Parathyroid adenoma (tissue), 2 donors: Measurements from ENCODE around the gene DDX41.

ENCODE experiments used
- H2AFZ ChIP-seq: fragments of 300-600 bp; sonication (generic); one replicate; pipeline ENCODE4 v1.7.0; 2017; ENCODE audit warnings: antibody characterized with exemption, mild to moderate bottlenecking
- H3K27ac ChIP-seq: fragments of 300-600 bp; sonication (generic); one replicate; pipeline ENCODE4 v1.7.0; 2017
- H3K27me3 ChIP-seq: fragments of 300-600 bp; sonication (generic); one replicate; pipeline ENCODE4 v1.7.0; 2017; ENCODE audit warnings: low read length; ENCODE audit not compliant: control insufficient read depth, insufficient read depth
- H3K36me3 ChIP-seq: fragments of 300-600 bp; sonication (generic); one replicate; pipeline ENCODE4 v1.7.0; 2017; ENCODE audit warnings: low read length; ENCODE audit not compliant: control insufficient read depth, insufficient read depth
- H3K4me1 ChIP-seq: fragments of 300-600 bp; sonication (generic); one replicate; pipeline ENCODE4 v1.7.0; 2017; ENCODE audit warnings: control low read depth
- H3K4me2 ChIP-seq: fragments of 300-600 bp; sonication (generic); one replicate; pipeline ENCODE4 v1.7.0; 2017; ENCODE audit warnings: low read length
- H3K4me3 ChIP-seq: fragments of 300-600 bp; sonication (generic); one replicate; pipeline ENCODE4 v1.7.0; 2017; ENCODE audit warnings: low read depth, low read length
- H3K79me2 ChIP-seq: fragments of 300-600 bp; sonication (generic); one replicate; pipeline ENCODE4 v1.7.0; 2017; ENCODE audit warnings: control low read depth
- H3K9ac ChIP-seq: fragments of 300-600 bp; sonication (generic); one replicate; pipeline ENCODE4 v1.7.0; 2017; ENCODE audit warnings: mild to moderate bottlenecking
- H3K9me3 ChIP-seq: fragments of 300-600 bp; sonication (generic); one replicate; pipeline ENCODE4 v1.7.0; 2017; ENCODE audit warnings: low read length; ENCODE audit not compliant: control insufficient read depth
- CTCF ChIP-seq: fragments of 300-600 bp; sonication (generic); IDR thresholded peaks from one replicate; pipeline ENCODE4 v1.7.0; 2017; ENCODE audit warnings: antibody characterized with exemption, mild to moderate bottlenecking
- donor health status: primary hyperparathyroidism.

Gene DDX41

GRCh38 chr5:177474002-177474476 lies 42.7 kb downstream of the DDX41 start:
- TF ChIP-seq CTCF: no peak
- no peak overlapping the region for H3K4me2 ChIP-seq
- H3K27me3 ChIP-seq: no peaks in the 10 kb centered on the region
- H2AFZ ChIP-seq: no peak overlapping the region
- H3K79me2 ChIP-seq: peaks cover 24% of the 10 kb centered on the region
- H3K36me3 ChIP-seq: no peaks in the 10 kb centered on the region
- H3K9ac ChIP-seq: no peak overlapping the region
- peaks cover 31% of the 10 kb centered on the region for H3K4me1 ChIP-seq
- H3K9me3 ChIP-seq: no peaks in the 10 kb centered on the region
- no peak overlapping the region for H3K4me3 ChIP-seq
- peak overlapping the region; percentile 24 for H3K27ac ChIP-seq

GRCh38 chr5:177473443-177474001 lies 43.2 kb downstream of the DDX41 start, which contains the start of gene DBN1:
TSS of gene DBN1 (minus strand) at chr5:177473634. CDS start at chr5:177473521, 113 bp downstream.
- Histone ChIP-seq H2AFZ (peak within 1 kb of the TSS; percentile 38), H3K36me3 (no peaks in the 10 kb centered on the region), H3K9ac (peak within 1 kb of the TSS; percentile 29), H3K4me3 (peak within 1 kb of the TSS; percentile 77), H3K4me2 (peak within 1 kb of the TSS; percentile 83), H3K79me2 (peaks cover 24% of the 10 kb centered on the region), H3K27me3 (no peaks in the 10 kb centered on the region), H3K9me3 (no peaks in the 10 kb centered on the region), H3K4me1 (peaks cover 26% of the 10 kb centered on the region), H3K27ac (peak within 1 kb of the TSS; percentile 66)
- no peak for TF ChIP-seq CTCF

GRCh38 chr5:177472460-177473442 lies 44.0 kb downstream of the DDX41 start:
- Histone ChIP-seq H3K27ac (peak overlapping the region; percentile 66), H2AFZ (peak overlapping the region; percentile 38), H3K79me2 (peaks cover 24% of the 10 kb centered on the region), H3K4me2 (peak overlapping the region; percentile 83), H3K4me1 (peaks cover 18% of the 10 kb centered on the region), H3K27me3 (no peaks in the 10 kb centered on the region), H3K36me3 (no peaks in the 10 kb centered on the region), H3K9ac (peak overlapping the region; percentile 29), H3K9me3 (no peaks in the 10 kb centered on the region), H3K4me3 (peak overlapping the region; percentile 77)
- no peak for TF ChIP-seq CTCF

DNA sequence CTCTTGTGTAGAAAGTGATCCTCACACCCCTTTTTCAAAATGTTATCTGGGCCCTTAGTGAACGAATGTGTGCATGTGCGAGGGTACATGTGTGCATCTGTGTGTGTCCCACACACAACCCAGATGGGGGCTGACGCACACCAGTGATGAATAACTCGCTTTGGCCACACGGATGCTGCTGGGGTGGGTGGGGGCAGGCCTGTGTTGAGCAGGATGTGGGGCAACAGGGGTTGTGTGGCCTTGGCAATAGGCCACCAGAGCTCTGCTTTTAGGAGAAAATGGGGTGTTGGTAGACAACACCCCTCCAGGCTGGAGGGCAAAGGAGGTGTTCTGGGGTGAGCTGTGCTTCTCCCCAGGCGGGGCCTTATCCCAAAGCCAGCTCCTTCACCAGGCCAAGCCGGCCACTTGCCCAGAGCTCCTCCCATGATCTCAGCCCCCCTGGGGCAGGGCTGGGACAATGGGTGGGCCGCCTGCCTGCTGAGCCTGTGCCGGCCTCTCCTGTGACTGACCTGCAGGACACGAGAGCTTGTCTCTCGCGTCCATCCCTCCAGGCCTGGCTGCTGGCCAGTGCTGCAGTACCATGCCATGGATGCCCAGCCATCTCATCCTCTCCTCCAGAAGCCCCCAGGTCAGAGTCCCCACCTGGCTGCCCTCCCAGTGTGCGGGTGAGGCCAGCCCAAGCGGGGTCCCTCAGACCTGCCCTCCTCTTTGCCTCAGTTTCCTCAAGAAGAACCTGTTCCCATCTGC lies 45.0 kb downstream of the DDX41 start:
- Histone ChIP-seq H3K27ac (no peak overlapping the region), H3K4me1 (peaks cover 16% of the 10 kb centered on the region), H3K4me2 (peak overlapping the region; percentile 83), H3K36me3 (no peaks in the 10 kb centered on the region), H3K27me3 (no peaks in the 10 kb centered on the region), H2AFZ (no peak overlapping the region), H3K79me2 (peaks cover 24% of the 10 kb centered on the region), H3K9me3 (no peaks in the 10 kb centered on the region), H3K9ac (no peak overlapping the region), H3K4me3 (peak overlapping the region; percentile 77)
- TF ChIP-seq CTCF: no peak
